Gastroesophageal sphincter (tissue), 3 donors: ENCODE measurements around the gene TNFRSF13B.
"Not testable (repeated sequence)": the region's sequence is repeated elsewhere in the genome, so short reads cannot be mapped to it uniquely, and the experiment has no call there.

Experiments used
- POLR2A ChIP-seq, 2 donors: fragments of 450-650 bp; IDR thresholded peaks; one replicate each; pipeline ENCODE4 v1.6.1; 2017; ENCODE audit warnings: antibody characterized with exemption in 2 of 2, mild to moderate bottlenecking in 2 of 2, moderate library complexity in 1 of 2
- POLR2AphosphoS5 ChIP-seq: sonication (generic); formaldehyde crosslinking; IDR thresholded peaks from one replicate; pipeline ENCODE4 v1.6.1; 2017; ENCODE audit warnings: antibody characterized with exemption
- TF ChIP-seq, protein P1 (sequence below), 4 experiments: fragments of 200-600 bp in 2 of 4; fragments of 450-650 bp in 2 of 4; sonication (generic) in 1 of 4; IDR thresholded peaks; one replicate each; pipeline ENCODE4 v1.5.1; 2017 to 2019; ENCODE audit warnings: antibody characterized with exemption in 4 of 4, mild to moderate bottlenecking in 2 of 4, moderate library complexity in 2 of 4

DNA sequence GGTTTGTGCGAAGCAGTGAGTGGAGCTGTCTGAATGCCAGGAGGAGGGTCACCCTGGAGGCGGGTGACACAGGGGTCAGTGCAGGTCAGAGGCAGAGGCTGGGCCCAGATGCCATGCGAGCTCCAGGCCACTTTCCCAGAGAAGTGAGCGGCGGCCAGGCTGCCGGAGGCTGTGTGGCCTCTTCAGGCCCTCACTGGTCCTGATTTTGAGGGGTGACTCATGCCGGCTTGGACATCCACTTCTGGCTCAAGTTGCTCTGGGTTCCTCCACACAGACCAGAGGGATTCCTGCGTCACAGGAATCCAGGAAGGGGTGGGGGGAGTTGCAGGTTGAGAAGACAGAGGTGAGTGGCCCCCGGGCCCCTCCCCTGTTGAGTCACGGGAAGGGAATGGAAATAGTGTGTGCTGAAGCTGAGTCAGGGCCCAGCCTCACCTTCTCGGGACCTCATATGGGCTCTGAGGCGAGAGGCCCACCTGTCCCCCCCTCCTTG lies 38.7 kb upstream of the TNFRSF13B start:
- TF ChIP-seq, protein P1, sequence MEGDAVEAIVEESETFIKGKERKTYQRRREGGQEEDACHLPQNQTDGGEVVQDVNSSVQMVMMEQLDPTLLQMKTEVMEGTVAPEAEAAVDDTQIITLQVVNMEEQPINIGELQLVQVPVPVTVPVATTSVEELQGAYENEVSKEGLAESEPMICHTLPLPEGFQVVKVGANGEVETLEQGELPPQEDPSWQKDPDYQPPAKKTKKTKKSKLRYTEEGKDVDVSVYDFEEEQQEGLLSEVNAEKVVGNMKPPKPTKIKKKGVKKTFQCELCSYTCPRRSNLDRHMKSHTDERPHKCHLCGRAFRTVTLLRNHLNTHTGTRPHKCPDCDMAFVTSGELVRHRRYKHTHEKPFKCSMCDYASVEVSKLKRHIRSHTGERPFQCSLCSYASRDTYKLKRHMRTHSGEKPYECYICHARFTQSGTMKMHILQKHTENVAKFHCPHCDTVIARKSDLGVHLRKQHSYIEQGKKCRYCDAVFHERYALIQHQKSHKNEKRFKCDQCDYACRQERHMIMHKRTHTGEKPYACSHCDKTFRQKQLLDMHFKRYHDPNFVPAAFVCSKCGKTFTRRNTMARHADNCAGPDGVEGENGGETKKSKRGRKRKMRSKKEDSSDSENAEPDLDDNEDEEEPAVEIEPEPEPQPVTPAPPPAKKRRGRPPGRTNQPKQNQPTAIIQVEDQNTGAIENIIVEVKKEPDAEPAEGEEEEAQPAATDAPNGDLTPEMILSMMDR (IDR thresholded peaks at IDR 0.05): not testable (repeated sequence)
- not testable (repeated sequence) for TF ChIP-seq POLR2A (IDR thresholded peaks at IDR 0.05); POLR2AphosphoS5
